ENCODE measurements around the gene PLA2G4F.

The PLA2G4F gene

DNA sequence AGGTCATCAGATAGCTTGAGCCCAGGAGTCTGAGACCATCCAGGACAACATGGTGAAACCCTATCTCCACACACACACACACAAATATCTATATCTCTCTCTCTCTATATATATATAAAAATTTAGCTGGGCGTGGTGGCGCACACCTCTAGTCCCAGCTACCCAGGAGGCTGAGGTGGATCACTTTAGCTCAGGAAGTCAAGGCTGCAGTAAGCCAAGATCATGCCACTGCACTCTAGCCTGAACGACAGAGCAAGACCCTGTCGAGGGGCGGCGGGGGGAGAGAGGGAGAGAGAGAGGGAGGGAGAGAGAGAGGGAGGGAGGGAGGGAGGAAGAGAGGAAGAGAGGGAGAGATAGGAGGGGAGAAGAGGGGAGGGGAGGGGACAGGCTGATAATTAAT lies 28.0 kb downstream of the PLA2G4F start:
- no peak overlapping the region for H3K4me3 ChIP-seq (replicated peaks; ENCODE audit: low read depth, low read length)
- DNase-seq (ENCODE audit: extremely low read depth, low read depth) = no peak
- TF ChIP-seq, protein P1, sequence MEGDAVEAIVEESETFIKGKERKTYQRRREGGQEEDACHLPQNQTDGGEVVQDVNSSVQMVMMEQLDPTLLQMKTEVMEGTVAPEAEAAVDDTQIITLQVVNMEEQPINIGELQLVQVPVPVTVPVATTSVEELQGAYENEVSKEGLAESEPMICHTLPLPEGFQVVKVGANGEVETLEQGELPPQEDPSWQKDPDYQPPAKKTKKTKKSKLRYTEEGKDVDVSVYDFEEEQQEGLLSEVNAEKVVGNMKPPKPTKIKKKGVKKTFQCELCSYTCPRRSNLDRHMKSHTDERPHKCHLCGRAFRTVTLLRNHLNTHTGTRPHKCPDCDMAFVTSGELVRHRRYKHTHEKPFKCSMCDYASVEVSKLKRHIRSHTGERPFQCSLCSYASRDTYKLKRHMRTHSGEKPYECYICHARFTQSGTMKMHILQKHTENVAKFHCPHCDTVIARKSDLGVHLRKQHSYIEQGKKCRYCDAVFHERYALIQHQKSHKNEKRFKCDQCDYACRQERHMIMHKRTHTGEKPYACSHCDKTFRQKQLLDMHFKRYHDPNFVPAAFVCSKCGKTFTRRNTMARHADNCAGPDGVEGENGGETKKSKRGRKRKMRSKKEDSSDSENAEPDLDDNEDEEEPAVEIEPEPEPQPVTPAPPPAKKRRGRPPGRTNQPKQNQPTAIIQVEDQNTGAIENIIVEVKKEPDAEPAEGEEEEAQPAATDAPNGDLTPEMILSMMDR (IDR thresholded peaks at IDR 0.05; ENCODE audit: low read depth, low read length, missing control alignments) = no peak

DNA sequence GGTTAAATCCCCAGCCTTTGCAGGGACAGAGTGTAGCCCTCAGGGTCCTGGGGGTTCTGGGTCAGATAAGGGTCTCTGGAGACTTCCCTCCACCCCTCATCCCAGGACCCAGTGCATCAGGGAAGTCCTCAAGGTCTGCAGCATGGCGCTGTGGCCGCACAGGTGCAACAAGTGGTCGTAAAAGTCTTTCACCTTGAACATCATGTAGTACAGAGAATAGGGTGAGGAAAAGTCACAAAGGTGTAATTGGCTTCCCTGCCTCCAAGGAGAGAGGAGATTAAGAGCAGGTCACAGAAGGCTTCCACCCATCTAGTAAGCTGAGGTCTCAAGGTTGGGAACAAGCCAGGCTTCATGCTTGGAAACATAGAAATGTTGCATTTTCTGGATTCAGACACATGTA lies 32.9 kb downstream of the PLA2G4F start:
- TF ChIP-seq, protein P1 (IDR thresholded peaks at IDR 0.05; ENCODE audit: low read depth, low read length, missing control alignments) = no peak
- no peak overlapping the region for H3K4me3 ChIP-seq (replicated peaks; ENCODE audit: low read depth, low read length)
- no peak for DNase-seq (ENCODE audit: extremely low read depth, low read depth)

DNA sequence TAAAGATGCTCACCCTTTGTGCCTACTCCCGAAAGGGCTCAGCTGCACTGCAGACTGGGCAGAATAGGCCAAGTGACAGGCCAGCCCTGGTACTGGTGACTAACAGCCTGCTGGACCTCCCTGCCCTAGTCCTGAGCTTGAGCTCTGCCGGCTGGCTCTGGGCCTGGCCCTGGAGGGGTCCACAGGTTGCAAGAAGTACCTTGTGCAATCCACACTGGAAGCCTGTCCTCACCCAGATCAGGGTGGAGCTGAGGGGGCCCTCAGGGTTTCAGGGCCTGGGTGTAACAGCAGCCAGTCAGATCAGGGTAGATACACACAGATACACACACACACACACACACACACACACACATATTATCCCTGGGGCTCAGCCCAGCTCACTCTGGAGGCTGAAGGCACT lies 34.8 kb downstream of the PLA2G4F start:
- TF ChIP-seq, protein P1 (IDR thresholded peaks at IDR 0.05; ENCODE audit: low read depth, low read length, missing control alignments) = no peak
- H3K4me3 ChIP-seq (replicated peaks; ENCODE audit: low read depth, low read length) = no peak overlapping the region
- no peak for DNase-seq (ENCODE audit: extremely low read depth, low read depth)

DNA sequence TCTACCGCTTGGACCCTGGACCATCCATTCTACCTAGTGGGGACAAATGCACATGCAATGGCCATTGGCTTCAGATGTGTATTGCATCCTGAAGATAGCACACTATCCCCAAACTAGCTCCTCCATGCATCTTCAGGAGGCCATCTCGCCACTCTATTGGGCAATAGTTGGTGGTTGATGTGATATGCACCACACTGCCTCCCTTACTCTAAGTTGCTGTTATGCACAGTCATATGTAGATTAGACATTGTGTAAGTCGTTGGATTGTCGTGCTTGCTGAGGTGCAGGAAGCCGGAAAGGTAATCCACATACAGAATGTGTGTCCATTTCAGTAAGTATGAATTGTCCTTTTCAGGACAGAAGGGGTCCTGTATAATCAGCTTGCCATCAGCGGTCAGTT lies 35.4 kb downstream of the PLA2G4F start:
- no peak overlapping the region for H3K4me3 ChIP-seq (replicated peaks; ENCODE audit: low read depth, low read length)
- DNase-seq (ENCODE audit: extremely low read depth, low read depth) = no peak
- TF ChIP-seq, protein P1 (IDR thresholded peaks at IDR 0.05; ENCODE audit: low read depth, low read length, missing control alignments) = no peak

DNA sequence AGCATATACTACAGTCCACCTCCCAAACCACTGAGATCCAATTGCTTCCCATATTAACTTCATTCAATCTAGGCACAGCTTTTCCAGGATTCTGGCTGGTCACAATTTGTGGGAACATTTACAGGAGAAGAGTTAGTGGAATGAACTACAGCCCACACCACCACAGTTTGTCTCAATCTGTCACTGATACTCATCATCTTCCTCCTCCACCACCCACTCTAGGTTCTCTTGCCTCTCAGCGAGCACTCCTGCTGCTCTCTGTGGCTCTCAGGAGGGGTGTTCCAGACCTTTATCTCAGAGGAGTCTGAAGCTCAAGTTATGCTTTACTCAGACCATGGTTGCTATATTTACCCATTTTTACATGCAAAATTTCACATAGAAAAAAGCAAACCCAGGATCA lies 36.2 kb downstream of the PLA2G4F start:
- TF ChIP-seq, protein P1 (IDR thresholded peaks at IDR 0.05; ENCODE audit: low read depth, low read length, missing control alignments) = no peak
- DNase-seq (ENCODE audit: extremely low read depth, low read depth) = no peak
- H3K4me3 ChIP-seq (replicated peaks; ENCODE audit: low read depth, low read length) = no peak overlapping the region

DNA sequence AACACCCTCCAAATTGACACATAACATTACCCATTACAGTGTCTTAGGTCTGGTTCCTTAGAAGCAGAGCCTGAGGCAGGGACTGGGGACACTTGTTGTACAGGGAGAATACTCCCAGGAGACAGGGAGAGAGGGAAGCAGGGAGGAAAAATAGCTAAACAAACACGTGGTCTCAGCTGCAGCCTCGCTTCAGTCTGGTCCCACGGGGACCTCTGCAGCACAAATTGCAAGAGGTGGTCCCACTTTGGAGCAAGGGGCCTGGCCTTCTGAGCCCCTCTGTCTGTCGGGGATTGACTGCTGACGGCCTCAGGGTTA lies 37.0 kb downstream of the PLA2G4F start:
- H3K4me3 ChIP-seq (replicated peaks; ENCODE audit: low read depth, low read length) = no peak overlapping the region
- TF ChIP-seq, protein P1 (IDR thresholded peaks at IDR 0.05; ENCODE audit: low read depth, low read length, missing control alignments) = no peak
- DNase-seq (ENCODE audit: extremely low read depth, low read depth) = no peak

DNA sequence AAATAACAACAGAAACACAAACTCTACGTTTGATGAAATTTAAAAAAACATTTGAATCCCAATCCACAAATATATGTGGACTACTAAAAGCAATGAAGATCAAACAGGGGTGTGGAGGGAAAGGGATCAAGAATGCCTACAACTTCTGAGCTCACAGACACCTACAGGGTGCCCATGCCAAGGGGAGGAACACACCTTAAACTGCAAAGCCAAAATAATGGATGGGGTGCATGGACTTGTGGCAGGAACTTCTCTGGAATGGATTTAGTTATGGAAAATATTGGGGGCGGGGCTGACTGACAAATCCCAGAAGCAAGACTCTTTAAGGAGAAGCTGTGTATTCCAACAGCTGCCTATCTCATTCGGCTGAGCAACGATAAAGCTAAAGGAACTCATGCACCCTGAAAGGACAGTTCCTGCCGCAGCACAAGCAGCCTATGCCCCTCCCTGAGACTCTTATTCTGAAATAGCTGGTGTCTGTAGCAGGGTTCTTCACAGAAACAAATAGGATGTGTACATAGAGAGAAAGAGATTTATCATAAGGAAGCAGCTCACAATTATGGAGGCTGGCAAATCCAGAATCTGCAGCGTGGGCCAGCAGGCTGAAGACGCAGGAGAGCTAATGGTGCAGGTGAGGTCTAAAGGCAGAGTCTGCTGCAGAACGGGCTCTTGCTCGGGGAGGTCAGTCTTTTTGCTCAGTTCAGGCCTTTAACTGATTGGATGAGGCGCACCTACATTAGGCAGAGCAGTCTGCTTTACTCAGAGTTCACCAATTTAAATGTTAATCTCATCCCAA lies 37.6 kb downstream of the PLA2G4F start:
- H3K4me3 ChIP-seq (replicated peaks; ENCODE audit: low read depth, low read length) = no peak overlapping the region
- DNase-seq (ENCODE audit: extremely low read depth, low read depth) = no peak
- TF ChIP-seq, protein P1 (IDR thresholded peaks at IDR 0.05; ENCODE audit: low read depth, low read length, missing control alignments) = no peak
